Measurements from ENCODE around the gene LIFR. TPM values are rescaled to one million over a fixed set of nuclear protein-coding genes. Genes with fewer than 3 reads are reported as not detected.
A peak's percentile ranks its signal among the peaks of the same experiment; 100 is the strongest.

Gene LIFR
- total and polyA plus RNA-seq, 12 donors = 6.0 to 58.8 (median 41.8) TPM

GRCh38 chr5:38598994-38599617, 42.7 kb upstream of the LIFR start:
- Histone ChIP-seq H3K4me3 (no peak overlapping the region), H3K9me3 (no peaks in the 10 kb centered on the region), H3K36me3 (no peaks in the 10 kb centered on the region), H3K27ac (peak overlapping the region in 2 of 10 donors; percentile 70 to 76), H3K27me3 (no peaks in the 10 kb centered on the region), H3K4me1 (peaks cover 17 to 78% (median 42%) of the 10 kb centered on the region in 9 donors)
- TF ChIP-seq CTCF (IDR thresholded peaks at IDR 0.05) = no peak
- DNase-seq (no peak), ATAC-seq (no peak)
- 92 to 94% methylated on average over 2 of the region's 2 CpGs for whole genome bisulfite sequencing, 2 donors
- intact Hi-C loops (cut with DNase I) = no loop called here

GRCh38 chr5:38598296-38598993, 42.0 kb upstream of the LIFR start:
- Histone ChIP-seq H3K27me3 (no peaks in the 10 kb centered on the region), H3K4me1 (peaks cover 17 to 78% (median 42%) of the 10 kb centered on the region in 9 donors), H3K36me3 (no peaks in the 10 kb centered on the region), H3K27ac (peak overlapping the region in 1 of 10 donors; percentile 25), H3K4me3 (no peak overlapping the region), H3K9me3 (no peaks in the 10 kb centered on the region)
- TF ChIP-seq CTCF (IDR thresholded peaks at IDR 0.05) = no peak
- 88% methylated on average over 8 of the region's 8 CpGs for WGBS, 2 donors
- intact Hi-C loops (cut with DNase I) = no loop called here
- no peak for ATAC-seq
- DNase-seq = no peak

GRCh38 chr5:38596981-38597380, 40.5 kb upstream of the LIFR start:
- TF ChIP-seq CTCF (IDR thresholded peaks at IDR 0.05) = no peak
- no peak for DNase-seq
- Histone ChIP-seq H3K4me3 (no peak overlapping the region), H3K27ac (peak overlapping the region in 3 of 10 donors; percentile 16 to 25 (median 17)), H3K4me1 (peaks cover 13 to 70% (median 36%) of the 10 kb centered on the region in 9 donors), H3K9me3 (no peaks in the 10 kb centered on the region), H3K36me3 (no peaks in the 10 kb centered on the region), H3K27me3 (no peaks in the 10 kb centered on the region)
- ATAC-seq = peak in 3 of 8 donors; percentile 23 to 71 (median 63)
- intact Hi-C loops (cut with DNase I) = loop anchor here in 1 of 10 donors (2.0 kb wide), 1 partner anchor 38 kb away; no protein-coding TSS in a partner anchor
- WGBS, 2 donors = 63 to 81% methylated on average over 2 of the region's 2 CpGs

- TF ChIP-seq CTCF (IDR thresholded peaks at IDR 0.05) = no peak
- DNase-seq (no peak), ATAC-seq (no peak)
- H3K27me3 ChIP-seq = no peaks in the 10 kb centered on the region
- intact Hi-C loops (cut with DNase I) = no loop called here
- H3K9me3 ChIP-seq = no peaks in the 10 kb centered on the region
- H3K4me1 ChIP-seq = peaks cover 7 to 70% (median 24%) of the 10 kb centered on the region in 9 donors
- peak overlapping the region in 1 of 10 donors; percentile 13 for H3K4me3 ChIP-seq
- H3K27ac ChIP-seq = peak overlapping the region in 2 of 10 donors; percentile 30 to 36
- WGBS, 2 donors = 57 to 58% methylated on average over 5 of the region's 5 CpGs
- H3K36me3 ChIP-seq = no peaks in the 10 kb centered on the region
Measured at GRCh38 chr5:38595132-38595745, 38.8 kb upstream of the LIFR start.
